D341Med (cell line): Measurements from ENCODE around the gene NTF3.

Experiments used
- DNase-seq: peaks from one replicate; pipeline ENCODE4 v3.0.0; 2012; ENCODE audit warnings: low spot score

The NTF3 gene

DNA sequence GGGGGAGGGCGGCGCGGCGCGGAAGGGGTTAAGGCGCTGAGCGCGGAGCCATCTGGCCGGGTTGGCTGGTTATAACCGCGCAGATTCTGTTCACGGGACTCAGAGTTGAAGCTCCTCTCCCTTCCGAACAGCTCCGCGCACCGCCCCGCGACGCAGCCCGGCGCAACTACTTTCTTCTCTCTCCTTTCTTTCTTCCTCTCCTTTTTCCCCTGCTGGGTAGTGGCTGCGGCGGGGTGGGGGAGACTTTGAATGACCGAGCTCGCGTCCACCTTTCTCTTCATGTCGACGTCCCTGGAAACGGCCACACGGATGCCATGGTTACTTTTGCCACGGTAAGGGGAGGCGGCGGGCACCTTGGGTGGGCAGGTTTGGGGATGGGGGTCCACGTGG, at the start of gene NTF3:
NTF3 (plus strand) TSS at position 98 of the 390 bp plus-strand sequence; CDS start at position 315, 217 bp downstream.
- peak; percentile 78 for DNase-seq

DNA sequence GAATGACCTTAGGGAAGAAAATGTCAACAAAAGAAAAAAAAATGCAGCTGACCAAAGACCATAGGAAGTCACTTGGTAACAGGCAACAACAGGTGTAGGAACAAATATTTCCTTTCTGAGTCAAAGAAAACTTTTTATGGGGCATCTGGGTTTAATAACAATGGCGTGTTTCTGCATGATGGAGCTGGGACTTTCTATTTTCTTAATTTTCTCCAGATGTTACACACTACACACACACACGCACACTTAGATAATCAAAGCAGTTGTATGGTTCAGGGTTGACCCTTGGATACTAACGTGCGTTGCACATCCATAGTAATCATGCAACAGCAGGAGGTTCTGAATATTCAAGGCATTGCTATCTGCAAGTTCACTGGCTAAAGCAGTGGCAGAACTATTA, 47.9 kb upstream of the NTF3 start:
- DNase-seq = no peak

DNA sequence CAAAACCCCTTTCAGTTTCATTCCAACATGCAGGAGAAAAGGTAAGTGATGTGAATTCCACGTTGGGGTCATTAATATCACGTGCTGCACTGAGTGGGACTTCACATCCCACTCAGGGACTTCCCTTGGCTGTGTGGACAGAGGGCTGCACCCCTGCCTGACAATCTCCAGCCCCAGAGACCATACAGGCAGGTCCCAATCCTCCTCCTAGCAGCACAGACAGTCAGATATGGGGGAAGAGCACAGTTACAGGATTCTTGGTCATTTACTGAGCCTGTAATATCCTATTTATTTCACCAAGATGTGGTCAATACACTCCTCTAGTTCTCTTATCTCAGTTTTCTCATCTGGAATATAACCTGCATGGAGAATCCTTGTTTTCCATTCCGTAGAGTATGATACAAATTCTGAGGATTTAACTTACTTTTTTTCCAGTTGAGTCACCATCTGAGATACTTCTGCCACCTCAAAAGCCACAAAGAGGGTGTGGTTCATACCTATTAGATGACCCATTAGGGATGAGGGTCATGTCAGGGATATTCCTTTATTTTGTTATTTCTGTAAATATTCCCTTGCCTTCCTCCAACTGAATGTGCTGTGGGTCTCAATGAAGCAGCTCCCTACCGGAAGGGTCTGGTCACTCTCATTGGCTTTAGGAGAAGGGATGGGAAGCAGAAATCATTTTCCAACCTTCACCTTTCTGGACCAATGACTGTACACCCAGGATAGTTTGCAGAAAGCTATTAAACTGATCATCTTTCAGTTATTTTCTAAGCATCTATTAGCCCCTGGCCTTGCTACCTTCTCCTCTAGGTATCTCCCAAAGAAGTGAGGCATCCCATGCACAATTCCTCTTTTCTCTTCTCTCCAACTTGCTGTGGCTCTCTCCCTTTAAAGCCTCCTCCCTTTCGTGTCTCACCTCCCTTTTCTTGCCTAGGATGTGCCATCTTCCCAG, 43.0 kb upstream of the NTF3 start:
- DNase-seq = no peak

DNA sequence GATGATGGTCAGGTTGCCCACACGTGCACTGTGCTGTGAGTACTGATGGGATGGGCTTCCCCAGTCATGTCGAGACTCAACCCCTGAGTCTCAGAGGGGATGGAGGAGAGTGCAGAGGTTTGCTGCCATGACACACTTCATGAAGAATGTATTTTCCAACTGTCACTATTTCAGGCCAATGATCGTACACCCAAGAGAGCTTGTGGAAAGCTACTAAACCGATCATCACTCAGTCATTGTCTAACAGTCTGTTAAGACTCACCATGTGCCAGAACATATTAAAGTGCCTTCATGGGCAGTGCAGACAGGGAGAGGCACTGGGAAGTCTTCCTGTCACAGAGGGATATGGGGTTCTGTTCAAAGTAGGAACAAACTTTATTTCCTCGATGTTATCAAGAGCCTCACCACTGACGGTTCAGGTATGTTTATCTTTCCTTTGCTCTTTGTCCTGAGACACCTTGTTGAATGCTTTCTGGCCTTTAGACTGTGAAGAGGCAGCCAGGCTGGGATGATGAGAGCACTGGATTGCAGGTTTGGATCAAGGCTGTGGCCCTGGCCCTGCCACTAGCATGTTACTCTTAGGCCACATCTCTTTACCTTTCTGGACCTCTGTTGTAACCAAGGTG, 41.6 kb upstream of the NTF3 start:
- no peak for DNase-seq

DNA sequence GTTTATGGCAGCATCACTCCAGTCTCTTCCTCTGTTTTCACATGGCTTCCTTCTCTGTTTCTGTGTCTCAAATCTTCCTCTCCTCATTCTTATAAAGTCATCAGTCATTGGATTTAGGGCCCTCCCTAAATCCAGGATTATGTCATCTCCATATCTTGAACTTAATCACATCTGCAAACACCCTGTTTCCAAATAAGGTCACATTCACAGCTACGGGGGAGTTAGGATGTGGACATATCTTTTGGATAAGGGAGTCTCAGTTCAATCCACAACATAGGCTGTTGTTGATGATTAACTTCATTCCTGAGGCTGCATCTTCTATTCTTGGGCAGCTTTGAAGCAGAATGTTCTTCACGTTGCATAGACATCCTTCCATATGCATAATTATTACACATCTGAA, 40.3 kb upstream of the NTF3 start:
- no peak for DNase-seq

DNA sequence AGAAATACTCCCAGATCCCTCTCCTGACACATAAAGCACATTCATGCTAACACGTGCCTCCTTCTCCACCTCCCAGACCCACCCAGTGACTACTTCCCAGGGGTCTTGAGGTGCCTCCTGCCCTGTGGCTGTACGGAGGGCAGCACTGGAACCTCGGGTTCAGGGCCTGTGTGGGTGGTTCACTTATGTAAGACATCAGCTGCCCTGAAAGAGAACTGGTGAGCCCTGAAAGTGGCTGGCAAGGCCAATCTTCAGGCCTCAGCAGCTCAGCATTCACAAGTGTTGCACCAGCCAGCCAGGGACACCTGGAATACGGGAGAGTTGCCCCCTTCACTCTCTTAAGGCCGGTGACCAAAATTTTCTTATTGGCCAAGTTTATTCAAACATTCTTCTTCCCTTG, 38.9 kb upstream of the NTF3 start:
- DNase-seq = no peak

DNA sequence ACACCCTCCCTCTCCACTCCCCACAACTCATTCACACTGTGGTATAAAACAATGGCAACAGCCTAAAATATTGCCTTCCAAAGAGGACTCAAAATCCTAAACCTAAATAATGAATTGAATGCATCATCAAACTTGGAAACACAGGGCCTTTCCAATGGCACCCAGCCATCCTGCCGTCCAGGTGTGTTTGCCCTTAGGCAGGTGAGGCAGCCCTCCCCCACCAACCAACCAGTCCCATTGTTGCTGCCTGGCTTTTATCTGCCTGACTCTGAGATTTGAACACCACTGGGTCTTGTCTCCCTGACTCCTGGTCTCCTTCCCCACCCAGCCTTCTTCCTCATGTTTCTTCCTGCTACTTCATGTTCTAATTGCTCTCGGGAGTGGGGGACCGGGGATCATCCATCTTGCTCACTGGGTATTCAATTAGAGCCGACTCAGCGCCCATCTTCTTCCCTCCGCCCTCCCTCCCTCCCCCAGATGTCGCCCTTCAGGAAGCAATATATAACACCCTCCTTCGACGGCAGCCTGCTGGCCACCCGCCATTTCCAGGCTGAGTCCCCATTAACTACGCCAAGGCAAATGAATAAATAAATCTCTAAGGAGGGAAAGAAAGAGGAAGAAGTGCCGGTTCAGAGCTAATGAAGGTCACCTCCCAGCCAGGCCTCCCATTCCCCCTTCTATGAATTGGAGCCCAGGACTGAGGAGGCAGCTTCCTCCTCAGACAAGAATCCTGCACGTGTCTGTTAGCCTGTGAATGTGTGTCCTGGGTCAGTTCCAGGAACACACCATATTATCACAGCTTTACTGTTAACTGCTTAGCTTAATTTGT, 36.3 kb upstream of the NTF3 start:
- DNase-seq = no peak

DNA sequence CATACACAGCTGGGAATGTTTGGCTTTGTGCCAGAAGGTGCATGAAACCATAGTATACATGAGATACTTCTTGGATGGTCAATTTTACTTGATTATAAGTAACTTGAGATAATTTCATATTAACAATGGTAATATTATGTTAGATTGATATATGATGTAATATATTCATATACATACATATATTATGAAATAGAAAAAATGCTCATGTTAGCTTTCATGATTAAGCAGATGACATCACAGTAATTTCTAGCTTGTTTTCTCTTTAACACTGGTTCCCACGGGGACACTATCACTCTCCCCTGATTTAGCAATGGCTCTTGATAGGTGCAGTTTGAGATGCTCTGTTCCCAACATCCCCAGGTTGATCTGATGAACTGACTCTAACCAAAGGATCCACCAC, 35.4 kb upstream of the NTF3 start:
- no peak for DNase-seq

DNA sequence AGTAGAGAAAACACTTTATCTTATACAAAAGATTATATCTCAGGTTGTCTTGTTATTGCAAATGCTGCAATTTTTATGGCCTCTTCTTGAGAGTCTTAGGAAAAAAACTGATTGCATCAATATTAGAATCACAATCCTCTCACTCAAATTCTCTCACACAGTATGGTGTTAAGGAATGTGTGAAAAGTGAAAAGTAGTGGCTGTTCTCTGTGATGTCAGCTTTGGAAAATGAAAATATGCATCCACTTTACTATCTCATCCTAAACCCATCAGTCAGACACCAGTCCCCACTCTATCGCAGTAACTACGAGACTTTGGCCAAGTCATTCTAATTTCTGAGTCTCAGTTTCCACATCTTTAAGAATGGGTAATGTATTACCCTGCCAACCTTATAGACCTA, 32.6 kb upstream of the NTF3 start:
- no peak for DNase-seq

DNA sequence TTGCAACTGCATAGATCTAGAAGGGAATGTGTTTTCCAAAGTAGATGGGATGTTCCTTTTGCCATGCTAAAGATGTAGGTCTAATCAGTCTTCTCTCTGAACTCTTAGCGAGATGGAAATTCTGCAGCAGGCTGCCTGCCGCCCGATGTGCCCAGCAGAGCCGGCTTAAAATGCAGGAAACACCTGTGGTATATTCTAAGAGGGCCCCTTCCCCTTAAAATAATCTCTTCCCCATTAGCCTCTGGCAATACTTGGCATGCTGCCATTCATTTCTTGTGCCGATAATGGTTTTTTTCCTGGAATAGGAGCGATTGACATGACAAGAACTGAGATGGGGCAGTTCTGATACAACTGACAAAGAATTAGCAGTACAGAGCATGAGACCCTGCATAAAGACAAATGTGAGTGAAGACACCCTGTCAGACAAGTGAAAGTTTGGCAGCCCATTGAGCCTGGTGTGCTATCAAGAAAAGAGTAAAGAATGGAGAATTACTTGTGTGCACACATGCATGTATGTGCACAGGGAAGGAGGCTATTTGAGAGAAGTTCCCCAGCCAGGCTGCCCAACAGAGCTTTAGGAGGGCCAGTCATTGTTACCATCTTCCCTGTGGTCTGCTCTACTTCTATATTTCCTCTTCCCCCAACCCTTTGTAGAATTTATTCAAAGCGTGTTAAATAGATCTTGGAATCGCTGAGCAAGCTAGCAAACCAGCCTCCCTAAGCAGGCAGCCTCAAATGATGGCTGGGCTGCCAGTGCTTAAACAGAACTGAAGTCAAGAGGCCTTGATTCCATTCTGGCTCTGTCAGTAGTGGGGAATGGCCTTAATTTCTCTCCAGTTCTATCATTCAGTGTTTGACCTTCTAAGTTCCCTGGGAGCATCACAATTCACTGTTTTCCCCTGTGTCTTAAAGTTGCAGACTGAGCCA, 29.6 kb upstream of the NTF3 start:
- no peak for DNase-seq

DNA sequence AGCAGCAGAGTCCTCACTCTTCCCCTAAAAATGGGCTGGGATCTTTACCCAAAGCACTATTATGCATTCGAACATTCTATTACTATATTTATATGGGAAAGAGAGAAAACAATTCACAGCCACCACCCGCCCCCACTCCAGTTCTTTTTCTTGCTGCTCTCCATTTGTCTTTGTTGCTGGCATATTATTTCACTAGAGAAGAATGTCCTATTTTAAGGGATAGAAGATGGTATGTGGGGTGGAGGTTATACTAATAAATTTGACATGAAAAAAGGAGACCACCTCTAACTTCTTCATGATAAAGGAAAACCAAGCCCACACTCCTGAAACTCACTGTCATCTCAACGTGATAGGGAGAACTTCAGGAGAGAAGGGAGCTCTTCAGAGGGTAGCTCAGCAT, 28.5 kb upstream of the NTF3 start:
- no peak for DNase-seq

DNA sequence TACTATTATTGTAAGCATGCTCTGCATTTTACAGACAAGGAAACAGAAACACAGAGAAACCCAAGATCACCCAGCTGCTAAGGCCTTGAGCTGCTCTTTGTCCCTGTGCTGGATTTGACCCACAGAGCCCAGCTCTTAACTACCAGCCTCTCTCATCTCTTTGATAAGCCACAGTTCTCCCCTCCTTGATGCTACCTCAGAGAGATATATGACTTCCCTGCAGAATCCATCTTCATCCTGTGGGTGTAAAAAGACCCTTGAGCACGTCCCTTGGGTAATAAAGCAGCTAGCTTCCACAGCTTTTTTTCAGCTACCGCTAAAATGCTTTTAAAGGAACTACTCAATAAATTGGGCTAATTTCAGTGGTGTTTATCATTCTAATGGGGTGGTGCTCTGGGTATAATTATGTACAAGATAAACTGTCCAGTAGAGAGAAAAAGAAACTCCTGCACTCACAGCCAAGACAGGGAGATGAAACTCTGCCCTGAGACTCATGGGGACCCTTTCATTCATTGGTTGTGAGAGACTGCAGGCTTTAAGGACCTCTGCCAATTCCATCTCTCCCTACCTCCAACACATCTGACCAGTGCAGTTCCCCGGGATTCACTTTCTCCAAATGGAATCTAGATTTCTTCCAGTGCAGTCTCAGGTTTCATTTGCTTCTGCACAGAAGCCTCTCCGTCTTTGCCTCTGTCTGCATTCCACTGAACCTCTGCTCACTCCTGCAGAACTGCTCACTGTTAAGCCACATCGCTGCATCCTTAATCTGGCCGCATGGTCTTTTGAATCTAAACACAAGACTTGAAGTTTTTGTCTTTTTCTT, 24.7 kb upstream of the NTF3 start:
- DNase-seq = no peak

DNA sequence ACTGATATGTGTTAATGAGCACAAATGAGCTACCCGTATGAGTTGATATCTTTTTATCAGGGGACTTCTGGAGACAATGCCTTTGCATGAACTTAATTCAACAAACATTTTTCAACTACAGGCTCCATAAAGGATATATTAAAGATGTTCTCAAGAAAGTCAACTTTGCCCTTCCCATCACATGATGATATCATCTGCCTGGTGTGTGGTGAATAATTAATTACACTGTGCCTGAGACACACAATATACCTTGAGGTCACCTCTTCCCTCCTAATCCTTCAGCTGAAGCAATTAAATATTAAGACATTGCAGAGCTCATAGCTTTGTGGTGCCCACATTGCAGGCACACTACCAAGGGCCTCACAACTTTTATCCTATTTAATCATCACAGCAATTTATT, 22.3 kb upstream of the NTF3 start:
- no peak for DNase-seq

DNA sequence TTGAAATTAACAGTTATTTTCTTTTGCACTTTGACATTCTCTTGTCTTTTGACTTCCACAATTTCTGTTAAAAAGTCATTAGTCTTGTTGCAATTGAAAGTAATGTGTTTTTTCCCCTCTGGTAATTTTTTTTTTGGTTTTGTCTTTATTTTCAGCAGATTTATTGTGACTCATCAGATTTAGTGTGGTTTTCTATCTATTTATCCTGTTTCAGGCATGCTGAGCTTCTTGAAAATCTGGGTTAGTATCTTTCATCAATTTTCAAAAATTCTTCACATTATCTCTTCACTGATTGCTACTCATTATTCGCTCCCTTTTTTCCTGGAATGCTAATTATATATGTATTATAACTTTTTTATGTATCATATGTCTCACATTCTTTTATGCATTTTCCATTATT, 15.3 kb upstream of the NTF3 start:
- DNase-seq = no peak

DNA sequence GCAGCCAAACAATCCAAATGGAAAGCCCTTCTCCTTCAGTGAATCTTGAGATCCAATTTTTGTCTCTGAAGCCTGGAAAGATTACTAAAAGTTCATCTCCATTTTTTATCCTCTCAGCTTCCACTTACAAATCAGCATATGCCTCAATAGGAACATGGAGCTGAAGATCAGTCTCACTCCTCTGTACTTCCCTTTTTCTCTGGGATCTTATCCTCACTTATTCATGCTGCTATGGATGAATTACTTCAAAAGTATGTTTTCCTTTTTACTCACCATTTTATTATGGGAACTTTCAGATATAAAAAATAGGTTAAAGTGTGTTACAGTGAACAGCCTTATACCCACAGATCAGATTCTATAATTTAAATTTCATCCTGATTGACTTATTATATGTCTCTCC, 14.4 kb upstream of the NTF3 start:
- no peak for DNase-seq

DNA sequence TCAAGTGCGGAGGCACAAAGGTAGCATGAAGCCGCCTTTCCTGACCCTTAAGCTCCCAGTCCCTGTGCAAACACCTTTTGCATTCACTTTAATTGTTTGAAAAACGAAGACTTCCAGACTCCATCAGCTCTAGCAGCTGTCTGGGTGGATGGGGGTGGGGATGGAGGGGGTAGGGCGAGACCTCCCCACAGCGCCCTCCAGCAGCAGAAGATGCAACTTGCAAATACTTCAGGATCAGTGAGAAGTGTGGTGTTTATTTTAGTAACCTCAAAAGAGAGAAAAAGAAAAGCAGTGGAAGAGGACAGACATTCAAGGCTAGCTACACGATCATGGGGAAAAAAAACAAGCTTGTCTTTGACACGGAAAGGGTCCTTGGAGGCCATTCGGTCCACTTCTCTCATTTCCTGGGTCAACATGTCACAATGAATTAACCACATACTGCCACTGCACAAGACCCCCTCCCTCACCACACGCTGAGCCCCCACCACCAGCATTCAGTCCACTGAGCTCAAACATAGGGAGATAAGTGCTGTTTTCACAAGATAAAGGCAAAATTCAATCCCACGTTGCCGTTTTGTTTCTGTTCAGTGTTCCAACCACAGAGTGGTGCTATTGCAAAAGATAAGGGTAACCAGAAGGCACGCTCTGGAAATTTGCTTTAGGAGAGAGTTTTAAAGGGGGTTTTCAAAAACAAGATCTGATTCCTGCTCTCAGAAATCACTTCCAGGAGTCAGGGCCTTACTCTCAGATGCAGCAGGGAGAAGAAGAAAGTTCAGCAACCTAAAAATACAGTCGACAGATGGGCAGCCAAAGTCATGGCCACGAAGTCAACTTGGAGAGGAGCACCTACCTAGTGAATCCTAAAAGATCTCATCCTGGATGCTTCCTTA, 3.3 kb upstream of the NTF3 start:
- peak; percentile 55 for DNase-seq

DNA sequence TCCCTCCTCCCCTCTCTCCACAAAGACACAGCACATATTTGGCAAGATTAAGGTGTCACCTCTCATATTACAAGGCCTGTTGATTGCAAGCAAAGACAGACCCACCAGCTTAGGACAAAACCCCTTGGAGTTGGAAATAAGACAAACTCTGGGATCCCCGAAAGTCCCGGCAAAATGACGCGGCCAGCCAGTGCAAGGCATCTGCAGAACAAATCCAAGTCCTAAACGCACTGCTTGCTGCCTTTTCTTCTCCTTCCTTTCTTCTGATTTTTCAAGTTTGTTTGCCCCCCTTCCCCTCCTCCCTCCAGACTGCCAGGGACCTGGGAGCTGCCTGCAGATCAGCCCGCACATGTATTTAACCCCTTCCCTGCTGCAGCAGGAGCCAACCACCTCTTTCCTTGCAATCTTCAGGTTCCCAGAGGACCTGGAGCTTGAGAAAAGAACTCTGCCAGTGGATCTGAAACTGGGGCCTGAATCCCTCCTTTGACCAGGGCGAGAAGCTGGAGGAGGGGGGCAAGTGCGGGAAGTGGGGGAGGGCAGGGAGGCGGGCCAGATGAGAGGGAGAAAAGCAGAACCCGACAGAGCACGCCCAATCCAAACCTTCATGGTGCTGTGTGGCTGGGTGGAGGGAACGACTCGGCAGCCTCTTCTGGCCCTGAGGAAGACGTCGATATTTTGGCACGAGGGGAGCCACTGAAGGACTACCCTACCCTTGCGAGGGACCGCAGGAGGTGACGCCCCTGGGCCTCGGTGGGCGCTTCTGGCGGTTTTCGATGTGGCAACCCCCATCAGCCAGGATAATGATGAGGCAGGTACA, 2.0 kb upstream of the NTF3 start:
- no peak for DNase-seq

DNA sequence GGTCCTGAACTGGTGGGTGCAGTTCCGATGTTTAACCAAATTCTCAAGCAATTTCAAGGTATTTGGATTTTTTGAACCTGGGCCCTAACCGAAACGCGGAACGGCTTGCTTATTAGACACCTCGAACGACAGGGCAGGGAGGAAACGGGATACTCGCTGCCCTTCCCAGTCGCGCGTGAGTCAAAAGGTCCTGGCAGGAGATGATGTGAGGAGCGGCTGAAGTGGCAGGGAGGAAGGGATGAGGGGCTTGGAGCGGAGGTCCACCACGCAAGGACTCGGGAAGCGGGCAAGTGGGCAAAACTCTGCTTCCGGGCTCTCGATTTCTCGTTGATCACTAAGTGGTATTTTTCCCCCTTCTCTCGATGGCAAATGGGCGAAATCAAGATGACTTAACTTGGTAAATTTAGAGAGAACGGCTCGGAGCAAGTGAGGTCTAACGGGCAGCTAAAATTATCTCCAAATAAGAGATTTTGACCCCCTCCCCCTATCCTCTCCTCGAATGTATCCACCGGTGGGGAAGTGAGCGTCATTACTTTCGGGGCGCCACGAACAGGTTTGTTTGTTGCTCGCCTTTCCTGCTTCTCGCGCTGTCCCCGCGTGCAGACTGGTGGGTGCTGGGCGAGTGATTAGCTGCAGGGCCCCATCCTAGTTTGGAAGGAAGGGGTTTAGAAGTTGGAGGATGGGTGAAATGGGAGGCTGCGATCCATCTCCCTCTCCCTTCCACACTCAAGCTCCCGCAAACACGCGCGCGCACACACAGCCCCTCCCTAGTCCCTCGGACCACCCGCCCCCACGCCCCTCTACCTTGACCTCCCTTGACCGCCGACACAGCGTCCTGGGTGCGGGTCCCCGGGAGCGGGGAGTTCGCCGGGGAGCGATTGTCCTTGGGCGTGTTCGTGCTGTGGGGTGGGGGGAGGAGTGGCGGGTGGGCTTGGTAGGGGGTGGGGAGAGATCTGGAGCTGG, 986 bp upstream of the NTF3 start:
- no peak for DNase-seq
